HUES64 (cell line): ENCODE data around the gene NRG4.
"Not testable (repeated sequence)": the region's sequence is repeated elsewhere in the genome, so short reads cannot be mapped to it uniquely, and the experiment has no call there.

Source experiments
- H3K27ac ChIP-seq: 2 replicates; pipeline ENCODE4 v1.7.0; 2013; ENCODE audit warnings: low read depth, low read length, inconsistent platforms
- H3K27me3 ChIP-seq: 2 replicates; pipeline ENCODE4 v1.6.1; 2013; ENCODE audit warnings: mild to moderate bottlenecking, low read length; ENCODE audit not compliant: insufficient read depth
- H3K36me3 ChIP-seq: 2 replicates; pipeline ENCODE4 v1.6.1; 2013; ENCODE audit warnings: mild to moderate bottlenecking, low read length; ENCODE audit not compliant: insufficient read depth
- H3K4me1 ChIP-seq: 2 replicates; pipeline ENCODE4 v1.6.1; 2013; ENCODE audit warnings: mild to moderate bottlenecking, low read length, moderate library complexity; ENCODE audit not compliant: insufficient read depth
- H3K4me3 ChIP-seq: 2 replicates; pipeline ENCODE4 v1.5.1; 2013; ENCODE audit warnings: mild to moderate bottlenecking, low read length, moderate library complexity
- H3K9ac ChIP-seq: 2 replicates; pipeline ENCODE4 v1.6.1; 2013; ENCODE audit warnings: mild to moderate bottlenecking, low read depth, low read length
- H3K9me3 ChIP-seq: 2 replicates; pipeline ENCODE4 v1.6.1; 2013; ENCODE audit warnings: low read depth, low read length; ENCODE audit not compliant: insufficient read depth
- WGBS: fragments of 150-250, 120-280 bp; methylation state at CpG from one replicate; pipeline ENCODE4 v1.1.7; 2013; ENCODE audit warnings: missing lambda C conversion rate; 5-methylcytosine and 5-hydroxymethylcytosine counted together

The NRG4 gene

GRCh38 chr15:75992897-75993296, 19.3 kb downstream of the NRG4 start:
- H3K4me1 ChIP-seq = 0 out of 2 replicates have a peak, but pooled peaks cover 6% of the 10 kb centered on the region
- H3K27ac ChIP-seq = no peak overlapping the region
- H3K9me3 ChIP-seq = peaks cover 5% of the 10 kb centered on the region; the same call in 1 of the 2 replicates
- no peak overlapping the region for H3K4me3 ChIP-seq
- H3K27me3 ChIP-seq = no peaks in the 10 kb centered on the region
- no peak overlapping the region for H3K9ac ChIP-seq
- no peaks in the 10 kb centered on the region for H3K36me3 ChIP-seq

DNA sequence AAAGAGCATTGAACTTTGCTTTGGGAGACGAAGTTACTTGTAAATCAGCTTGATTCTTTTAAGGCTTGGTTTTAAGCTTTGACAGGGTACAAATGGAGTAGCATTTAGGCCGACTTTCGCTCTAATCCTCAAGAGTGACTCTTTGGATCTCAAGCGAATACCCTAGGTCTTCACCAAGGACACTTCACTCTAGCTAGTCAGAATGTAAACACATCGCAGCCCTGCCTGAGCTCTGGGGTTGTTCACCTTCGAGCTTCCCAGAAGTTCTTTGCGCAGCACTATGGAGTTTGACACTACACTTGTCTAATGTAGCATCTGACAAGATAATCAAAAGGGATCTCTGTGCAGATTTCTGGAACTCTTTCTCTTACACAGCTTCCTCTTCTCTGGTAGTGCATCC, 22.3 kb downstream of the NRG4 start:
- no peak overlapping the region for H3K4me3 ChIP-seq
- H3K9ac ChIP-seq = no peak overlapping the region
- H3K9me3 ChIP-seq = peaks cover 5% of the 10 kb centered on the region; the same call in 1 of the 2 replicates
- H3K36me3 ChIP-seq = no peaks in the 10 kb centered on the region
- H3K27ac ChIP-seq = no peak overlapping the region
- 95% methylated on average over 7 of the region's 7 CpGs for WGBS
- H3K27me3 ChIP-seq = no peaks in the 10 kb centered on the region
- 0 out of 2 replicates have a peak, but pooled peaks cover 6% of the 10 kb centered on the region for H3K4me1 ChIP-seq

DNA sequence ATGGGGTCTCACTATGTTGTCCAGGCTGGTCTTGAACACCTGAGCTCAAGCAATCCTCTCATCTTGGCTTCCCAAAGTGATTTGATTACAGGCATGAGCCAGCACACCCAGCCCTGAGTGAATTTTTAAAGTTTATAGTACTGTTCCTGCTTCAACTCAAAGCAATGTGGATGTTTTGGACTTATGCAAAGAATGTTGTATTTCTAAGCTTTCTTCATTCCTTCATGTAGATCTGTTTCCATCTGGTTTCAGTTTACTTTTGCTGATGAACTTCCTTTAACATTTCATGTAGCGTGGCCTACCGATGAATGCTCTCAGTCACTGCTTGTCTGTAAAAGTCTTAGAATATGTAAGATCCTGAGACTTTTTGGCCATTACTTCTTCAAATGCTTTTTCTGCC, 23.2 kb downstream of the NRG4 start:
- Histone ChIP-seq H3K36me3 (no peaks in the 10 kb centered on the region), H3K27me3 (no peaks in the 10 kb centered on the region)

GRCh38 chr15:75985971-75986370, 26.3 kb downstream of the NRG4 start:
- no peaks in the 10 kb centered on the region; the same call in 1 of the 2 replicates for H3K4me1 ChIP-seq
- H3K9me3 ChIP-seq = no peaks in the 10 kb centered on the region
- 93% methylated on average over 1 of the region's 1 CpG for WGBS
- no peaks in the 10 kb centered on the region for H3K36me3 ChIP-seq
- H3K9ac ChIP-seq = no peak overlapping the region
- H3K4me3 ChIP-seq = no peak overlapping the region
- no peaks in the 10 kb centered on the region for H3K27me3 ChIP-seq
- no peak overlapping the region for H3K27ac ChIP-seq

More for the DNA sequence above, 23.2 kb downstream of the NRG4 start:
- 0 out of 2 replicates have a peak, but pooled peaks cover 3% of the 10 kb centered on the region for H3K4me1 ChIP-seq
- H3K9me3 ChIP-seq = peaks cover 5% of the 10 kb centered on the region; the same call in 1 of the 2 replicates
- 95% methylated on average over 2 of the region's 2 CpGs for WGBS
- H3K9ac ChIP-seq = no peak overlapping the region
- no peak overlapping the region for H3K27ac ChIP-seq
- H3K4me3 ChIP-seq = no peak overlapping the region

DNA sequence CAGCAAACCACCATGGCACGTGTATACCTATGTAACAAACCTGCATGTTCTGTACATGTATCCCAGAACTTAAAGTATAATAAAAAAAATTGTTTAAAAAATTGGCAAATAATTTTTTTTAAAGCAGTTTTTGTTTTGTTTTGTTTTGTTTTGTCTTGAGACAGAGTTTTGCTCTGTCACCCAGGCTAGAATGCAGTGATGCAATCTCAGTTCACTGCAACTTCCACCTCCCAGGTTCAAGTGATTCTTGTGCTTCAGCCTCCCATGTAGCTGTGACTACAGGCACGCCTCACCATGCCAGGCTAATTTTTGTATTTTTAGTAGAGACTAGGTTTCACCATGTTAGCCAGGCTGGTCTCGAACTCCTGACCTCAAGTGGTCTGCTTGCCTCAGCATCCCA, 27.5 kb downstream of the NRG4 start:
- not testable (repeated sequence) for H3K27ac ChIP-seq

GRCh38 chr15:75982468-75982867, 29.8 kb downstream of the NRG4 start:
- Histone ChIP-seq H3K9me3 (no peaks in the 10 kb centered on the region), H3K27me3 (no peaks in the 10 kb centered on the region), H3K27ac (no peak overlapping the region), H3K4me1 (no peaks in the 10 kb centered on the region; the same call in 1 of the 2 replicates), H3K36me3 (no peaks in the 10 kb centered on the region), H3K4me3 (no peak overlapping the region), H3K9ac (no peak overlapping the region)
- 70% methylated on average over 2 of the region's 2 CpGs for WGBS

More for the DNA sequence above, 27.5 kb downstream of the NRG4 start:
- not testable (repeated sequence) for H3K4me3 ChIP-seq, H3K27me3 ChIP-seq, H3K9me3 ChIP-seq, H3K9ac ChIP-seq, H3K36me3 ChIP-seq, H3K4me1 ChIP-seq
- WGBS = 98% methylated on average over 2 of the region's 3 CpGs

DNA sequence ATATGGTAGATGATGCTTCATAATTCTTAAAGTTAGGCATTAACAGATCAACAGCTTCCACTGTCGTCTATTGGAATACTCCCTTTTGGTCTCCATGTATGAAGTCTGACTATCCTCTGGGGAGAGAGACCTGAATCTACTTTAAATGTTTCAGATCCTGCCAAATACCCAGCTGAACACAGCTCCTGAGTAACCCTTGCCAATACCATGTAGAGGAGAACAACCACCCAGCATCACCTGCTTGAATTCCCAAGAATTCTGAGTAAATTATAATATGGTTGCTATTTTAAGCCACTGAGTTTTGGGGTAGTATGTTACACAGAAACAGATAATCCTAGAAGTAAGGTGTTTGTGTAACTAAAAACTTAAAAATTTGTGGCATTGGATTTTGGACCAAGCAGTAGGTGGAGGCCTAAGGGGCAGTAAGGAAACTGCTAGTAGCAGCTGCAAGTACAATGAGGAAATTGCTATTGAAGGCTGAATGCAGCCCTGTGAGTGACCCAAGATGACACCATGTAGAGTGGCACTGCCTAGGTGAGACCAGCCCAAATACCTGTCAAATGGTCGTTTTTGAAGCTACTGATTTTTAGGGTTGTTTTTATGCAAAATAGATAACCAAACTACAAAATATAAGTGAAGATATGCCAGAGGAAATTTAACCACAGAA, 30.9 kb downstream of the NRG4 start:
- no peaks in the 10 kb centered on the region; the same call in 1 of the 2 replicates for H3K4me1 ChIP-seq
- WGBS = 71% methylated on average over 2 of the region's 2 CpGs
- H3K36me3 ChIP-seq = no peaks in the 10 kb centered on the region
- no peaks in the 10 kb centered on the region for H3K9me3 ChIP-seq
- no peak overlapping the region for H3K9ac ChIP-seq
- no peaks in the 10 kb centered on the region for H3K27me3 ChIP-seq
- no peak overlapping the region for H3K4me3 ChIP-seq
- H3K27ac ChIP-seq = no peak overlapping the region

GRCh38 chr15:75976766-75977165, 35.5 kb downstream of the NRG4 start:
- not testable (repeated sequence) for H3K27ac ChIP-seq, H3K4me3 ChIP-seq, H3K4me1 ChIP-seq, H3K9me3 ChIP-seq, H3K27me3 ChIP-seq, H3K36me3 ChIP-seq, H3K9ac ChIP-seq
- WGBS = 91% methylated on average over 3 of the region's 3 CpGs

DNA sequence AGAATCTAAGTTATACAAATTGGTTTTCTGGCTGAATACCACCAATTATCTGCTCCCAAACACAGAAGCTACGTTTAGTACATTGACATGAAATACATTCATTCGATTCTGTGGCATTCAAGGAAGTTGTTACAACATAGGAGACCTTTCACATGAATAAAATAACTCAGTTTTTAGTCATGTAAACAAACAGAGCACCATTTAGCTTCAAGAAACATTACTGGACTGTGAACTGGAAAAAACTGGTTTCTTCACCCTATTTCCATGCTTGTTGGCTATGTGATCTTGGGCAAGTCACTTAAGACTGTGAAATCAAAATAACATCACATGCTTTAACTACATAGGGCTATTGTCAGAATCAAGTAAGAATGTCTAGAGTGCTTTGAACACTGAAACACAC, 46.2 kb downstream of the NRG4 start:
- WGBS = 87% methylated on average over 2 of the region's 2 CpGs
- no peak overlapping the region for H3K9ac ChIP-seq
- no peaks in the 10 kb centered on the region for H3K9me3 ChIP-seq
- H3K27ac ChIP-seq = no peak overlapping the region
- no peaks in the 10 kb centered on the region for H3K27me3 ChIP-seq
- no peaks in the 10 kb centered on the region for H3K4me1 ChIP-seq
- H3K4me3 ChIP-seq = no peak overlapping the region
- no peaks in the 10 kb centered on the region for H3K36me3 ChIP-seq

GRCh38 chr15:75961331-75961730, 50.9 kb downstream of the NRG4 start:
- no peak overlapping the region for H3K27ac ChIP-seq
- H3K9ac ChIP-seq = no peak overlapping the region
- H3K4me3 ChIP-seq = no peak overlapping the region
- no peaks in the 10 kb centered on the region for H3K9me3 ChIP-seq
- no peaks in the 10 kb centered on the region for H3K27me3 ChIP-seq
- H3K36me3 ChIP-seq = no peaks in the 10 kb centered on the region
- no peaks in the 10 kb centered on the region for H3K4me1 ChIP-seq
- WGBS = 100% methylated on average over 1 of the region's 1 CpG

DNA sequence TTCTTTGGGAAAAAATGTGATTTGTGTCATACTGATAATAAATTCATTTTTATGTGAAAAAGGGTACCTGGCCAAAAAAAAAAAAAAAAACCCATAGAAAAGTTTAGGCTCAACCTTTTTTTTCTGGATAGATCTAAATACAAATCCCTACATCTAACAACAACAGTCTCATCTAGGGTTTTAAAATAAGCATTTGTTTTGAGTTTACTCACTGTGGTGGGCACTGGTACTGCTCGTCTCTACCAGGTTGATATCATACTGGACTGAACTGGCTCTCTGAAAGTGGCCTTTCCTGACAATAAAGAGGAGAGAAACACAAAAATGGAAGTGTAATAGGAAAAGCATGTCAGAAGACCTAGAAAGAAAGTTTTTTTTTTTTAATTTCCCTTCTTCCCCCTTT, 56.5 kb downstream of the NRG4 start:
- H3K9ac ChIP-seq = no peak overlapping the region
- no peaks in the 10 kb centered on the region for H3K27me3 ChIP-seq
- no peaks in the 10 kb centered on the region for H3K4me1 ChIP-seq
- H3K27ac ChIP-seq = no peak overlapping the region
- H3K4me3 ChIP-seq = no peak overlapping the region
- H3K36me3 ChIP-seq = no peaks in the 10 kb centered on the region
- WGBS = 82% methylated on average over 1 of the region's 1 CpG
- H3K9me3 ChIP-seq = no peaks in the 10 kb centered on the region

GRCh38 chr15:75952525-75952924, 59.7 kb downstream of the NRG4 start:
- no peaks in the 10 kb centered on the region for H3K27me3 ChIP-seq
- WGBS = 92% methylated on average over 4 of the region's 4 CpGs
- H3K27ac ChIP-seq = no peak overlapping the region
- no peak overlapping the region for H3K4me3 ChIP-seq
- no peaks in the 10 kb centered on the region for H3K4me1 ChIP-seq
- H3K36me3 ChIP-seq = no peaks in the 10 kb centered on the region
- H3K9me3 ChIP-seq = no peaks in the 10 kb centered on the region
- H3K9ac ChIP-seq = no peak overlapping the region
